Hematopoietic multipotent progenitor cell treated with erythropoietin and hydrocortisone succinate and interleukin-3 and kit ligand, for 17 days (in vitro differentiated cells): ENCODE results near the gene PTPN6.
A peak's percentile ranks its signal among the peaks of the same experiment; 100 is the strongest.
"Not testable (repeated sequence)": the region's sequence is repeated elsewhere in the genome, so short reads cannot be mapped to it uniquely, and the experiment has no call there.

ENCODE experiments used
- DNase-seq: peaks from one replicate; pipeline ENCODE4 v3.0.0-alpha.2; 2015; ENCODE audit warnings: low spot score

Gene PTPN6

GRCh38 chr12:6950811-6951540 is at the start of gene PTPN6:
TSS of gene PTPN6 (plus strand) at chr12:6951356. CDS start at chr12:6951513, 157 bp downstream.
- no peak for DNase-seq

- DNase-seq = no peak
Measured at GRCh38 chr12:6902448-6902847, 48.7 kb upstream of the PTPN6 start.

GRCh38 chr12:6903722-6904121 is 47.4 kb upstream of the PTPN6 start:
- no peak for DNase-seq

GRCh38 chr12:6904280-6905276 is 46.6 kb upstream of the PTPN6 start, which contains the start of gene LRRC23:
TSS of gene LRRC23 (plus strand) at chr12:6904822. CDS start at chr12:6905634, 812 bp downstream.
- peak; percentile 94 for DNase-seq

- no peak for DNase-seq
Measured at GRCh38 chr12:6905414-6906040, 45.6 kb upstream of the PTPN6 start.

- not testable (repeated sequence) for DNase-seq
Measured at GRCh38 chr12:6908141-6908540, 43.0 kb upstream of the PTPN6 start.

- no peak for DNase-seq
Measured at GRCh38 chr12:6909421-6910145, 41.6 kb upstream of the PTPN6 start.

GRCh38 chr12:6912164-6912935 is 38.8 kb upstream of the PTPN6 start:
- no peak for DNase-seq

- DNase-seq = peak; percentile 37
Measured at GRCh38 chr12:6914246-6914946, 36.8 kb upstream of the PTPN6 start, which contains the start of gene ENO2. TSS of gene ENO2 (plus strand) at chr12:6914580. CDS start at chr12:6915833, 1,253 bp downstream.

- no peak for DNase-seq
Measured at GRCh38 chr12:6914947-6915788, 36.0 kb upstream of the PTPN6 start.

GRCh38 chr12:6915789-6916285 is 35.3 kb upstream of the PTPN6 start:
- DNase-seq = no peak

- DNase-seq = no peak
Measured at GRCh38 chr12:6916426-6917200, 34.5 kb upstream of the PTPN6 start.

GRCh38 chr12:6917491-6918231 is 33.5 kb upstream of the PTPN6 start:
- no peak for DNase-seq

GRCh38 chr12:6919588-6919987 is 31.6 kb upstream of the PTPN6 start:
- no peak for DNase-seq

GRCh38 chr12:6921539-6921938 is 29.6 kb upstream of the PTPN6 start:
- DNase-seq = no peak

- no peak for DNase-seq
Measured at GRCh38 chr12:6921996-6922946, 28.9 kb upstream of the PTPN6 start.
